ENCODE measurements around the gene VWA3A.

VWA3A gene

DNA sequence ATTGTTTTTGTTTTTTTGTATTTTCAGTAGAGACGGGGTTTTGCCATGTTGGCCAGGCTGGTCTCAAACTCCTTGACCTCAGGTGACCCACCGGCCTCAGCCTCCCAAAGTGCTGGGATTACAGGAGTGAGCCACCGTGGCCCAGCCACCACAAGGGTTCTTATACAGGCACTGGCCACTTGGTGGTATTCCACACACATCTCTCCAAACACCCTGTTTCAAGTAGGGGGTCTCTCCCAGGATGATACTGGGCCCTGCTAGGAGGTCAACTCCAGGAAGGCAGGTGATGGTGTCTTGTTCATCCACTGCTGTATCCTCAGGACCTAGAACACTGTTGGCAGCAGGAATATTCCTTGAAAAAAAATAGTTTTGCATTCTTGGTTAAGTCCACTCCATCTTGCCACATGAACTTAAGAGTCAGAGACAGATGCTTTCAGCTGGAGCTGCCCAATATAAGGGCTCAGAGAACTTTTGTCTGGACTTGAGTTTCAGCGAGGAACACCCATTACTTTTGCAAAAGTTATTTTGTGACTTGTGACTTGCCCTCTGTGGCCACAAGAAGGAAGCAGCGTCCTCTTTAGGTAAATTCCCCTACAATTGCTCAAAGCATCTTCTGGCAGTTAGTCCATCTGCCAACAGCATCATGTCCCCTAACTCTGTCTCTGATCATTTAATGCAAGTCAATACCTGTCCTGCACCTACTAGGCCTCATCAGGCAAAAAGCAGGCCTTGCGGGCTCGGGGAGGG, 106.4 kb downstream of the VWA3A start:
- Histone ChIP-seq H3K27ac (ENCODE audit: low read depth, low read length) (no peak overlapping the region), H3K4me3 (ENCODE audit: low read length) (no peak overlapping the region), H3F3A (ENCODE audit: control insufficient read depth, insufficient read depth) (peaks cover 10% of the 10 kb centered on the region; the same call in 1 of the 2 replicates), H4K20me1 (ENCODE audit: control insufficient read depth, insufficient read depth, low read depth, low read length) (no peaks in the 10 kb centered on the region), H3K36me3 (ENCODE audit: control insufficient read depth, low read length) (no peaks in the 10 kb centered on the region), H3K9me2 (replicated peaks; ENCODE audit: control insufficient read depth, low read length) (no peaks in the 10 kb centered on the region), H3K4me2 (ENCODE audit: low read length) (0 out of 2 replicates have a peak overlapping the region, but pooled peaks have one; percentile 5), H3K9me3 (ENCODE audit: control insufficient read depth, insufficient read depth, low read length) (no peaks in the 10 kb centered on the region), H3K27me3 (ENCODE audit: control insufficient read depth, low read length) (no peaks in the 10 kb centered on the region), H3K4me1 (ENCODE audit: control insufficient read depth, low read length) (peaks cover 34% of the 10 kb centered on the region), H3K79me2 (ENCODE audit: control insufficient read depth, low read length) (no peaks in the 10 kb centered on the region)
- TF ChIP-seq, protein P1, sequence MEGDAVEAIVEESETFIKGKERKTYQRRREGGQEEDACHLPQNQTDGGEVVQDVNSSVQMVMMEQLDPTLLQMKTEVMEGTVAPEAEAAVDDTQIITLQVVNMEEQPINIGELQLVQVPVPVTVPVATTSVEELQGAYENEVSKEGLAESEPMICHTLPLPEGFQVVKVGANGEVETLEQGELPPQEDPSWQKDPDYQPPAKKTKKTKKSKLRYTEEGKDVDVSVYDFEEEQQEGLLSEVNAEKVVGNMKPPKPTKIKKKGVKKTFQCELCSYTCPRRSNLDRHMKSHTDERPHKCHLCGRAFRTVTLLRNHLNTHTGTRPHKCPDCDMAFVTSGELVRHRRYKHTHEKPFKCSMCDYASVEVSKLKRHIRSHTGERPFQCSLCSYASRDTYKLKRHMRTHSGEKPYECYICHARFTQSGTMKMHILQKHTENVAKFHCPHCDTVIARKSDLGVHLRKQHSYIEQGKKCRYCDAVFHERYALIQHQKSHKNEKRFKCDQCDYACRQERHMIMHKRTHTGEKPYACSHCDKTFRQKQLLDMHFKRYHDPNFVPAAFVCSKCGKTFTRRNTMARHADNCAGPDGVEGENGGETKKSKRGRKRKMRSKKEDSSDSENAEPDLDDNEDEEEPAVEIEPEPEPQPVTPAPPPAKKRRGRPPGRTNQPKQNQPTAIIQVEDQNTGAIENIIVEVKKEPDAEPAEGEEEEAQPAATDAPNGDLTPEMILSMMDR (IDR thresholded peaks at IDR 0.05; ENCODE audit: low read depth, low read length, poor library complexity, severe bottlenecking): peak; percentile 8
- no peak for TF ChIP-seq EZH2phosphoT487 (IDR thresholded peaks at IDR 0.05; ENCODE audit: borderline replicate concordance, low read length)

DNA sequence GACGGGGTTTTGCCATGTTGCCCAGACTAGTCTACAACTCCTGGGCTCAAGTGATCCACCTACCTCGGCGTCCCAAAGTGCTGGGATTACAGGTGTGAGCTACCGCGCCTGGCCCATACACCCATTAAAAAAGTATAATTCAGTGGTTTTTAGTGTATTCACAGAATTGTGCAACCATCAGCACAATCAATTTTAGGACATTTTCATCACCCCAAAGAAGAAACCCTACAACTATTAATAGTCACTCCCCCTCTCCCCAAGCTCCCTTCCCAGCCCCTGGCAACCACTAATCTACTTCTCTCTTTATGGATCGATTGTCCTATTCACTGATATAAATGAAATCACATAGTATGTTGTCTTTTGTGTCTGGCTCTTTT, 109.9 kb downstream of the VWA3A start:
- Histone ChIP-seq H3F3A (ENCODE audit: control insufficient read depth, insufficient read depth) (peaks cover 16% of the 10 kb centered on the region), H3K36me3 (ENCODE audit: control insufficient read depth, low read length) (peaks cover 4% of the 10 kb centered on the region; the same call in 1 of the 2 replicates), H3K9me3 (ENCODE audit: control insufficient read depth, insufficient read depth, low read length) (no peaks in the 10 kb centered on the region), H3K4me1 (ENCODE audit: control insufficient read depth, low read length) (peaks cover 28% of the 10 kb centered on the region), H3K9me2 (replicated peaks; ENCODE audit: control insufficient read depth, low read length) (no peaks in the 10 kb centered on the region), H3K27me3 (ENCODE audit: control insufficient read depth, low read length) (no peaks in the 10 kb centered on the region), H3K27ac (ENCODE audit: low read depth, low read length) (no peak overlapping the region), H3K4me3 (ENCODE audit: low read length) (no peak overlapping the region), H4K20me1 (ENCODE audit: control insufficient read depth, insufficient read depth, low read depth, low read length) (no peaks in the 10 kb centered on the region), H3K4me2 (ENCODE audit: low read length) (no peak overlapping the region), H3K79me2 (ENCODE audit: control insufficient read depth, low read length) (peaks cover 10% of the 10 kb centered on the region)
- TF ChIP-seq, protein P1 (IDR thresholded peaks at IDR 0.05; ENCODE audit: low read depth, low read length, poor library complexity, severe bottlenecking): no peak
- no peak for TF ChIP-seq EZH2phosphoT487 (IDR thresholded peaks at IDR 0.05; ENCODE audit: borderline replicate concordance, low read length)

DNA sequence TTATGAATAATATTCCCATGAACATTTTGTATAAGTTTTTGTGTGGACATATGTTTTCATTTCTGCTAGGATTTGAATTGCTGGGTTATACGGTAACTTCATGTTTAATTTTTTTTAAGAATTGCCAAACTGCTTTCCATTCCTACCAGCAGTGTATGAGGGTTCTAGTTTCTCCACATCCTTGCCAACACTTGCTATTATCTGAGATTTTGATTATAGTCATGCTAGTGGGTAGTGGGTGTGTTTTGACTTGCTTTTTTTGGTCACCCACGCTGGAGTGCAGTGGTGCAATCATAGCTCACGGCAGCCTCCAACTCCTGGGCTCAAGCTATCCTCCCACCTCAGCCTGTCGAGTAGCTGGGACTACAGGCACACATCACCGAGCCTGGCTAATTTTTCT, 110.8 kb downstream of the VWA3A start:
- no peak overlapping the region for H3K4me2 ChIP-seq (ENCODE audit: low read length)
- H3K27ac ChIP-seq (ENCODE audit: low read depth, low read length): no peak overlapping the region
- no peaks in the 10 kb centered on the region for H3K27me3 ChIP-seq (ENCODE audit: control insufficient read depth, low read length)
- H3F3A ChIP-seq (ENCODE audit: control insufficient read depth, insufficient read depth): peaks cover 14% of the 10 kb centered on the region
- H3K9me2 ChIP-seq (replicated peaks; ENCODE audit: control insufficient read depth, low read length): no peaks in the 10 kb centered on the region
- H3K9me3 ChIP-seq (ENCODE audit: control insufficient read depth, insufficient read depth, low read length): no peaks in the 10 kb centered on the region
- peaks cover 4% of the 10 kb centered on the region; the same call in 1 of the 2 replicates for H3K36me3 ChIP-seq (ENCODE audit: control insufficient read depth, low read length)
- H3K4me3 ChIP-seq (ENCODE audit: low read length): no peak overlapping the region
- TF ChIP-seq, protein P1 (IDR thresholded peaks at IDR 0.05; ENCODE audit: low read depth, low read length, poor library complexity, severe bottlenecking): no peak
- no peak for TF ChIP-seq EZH2phosphoT487 (IDR thresholded peaks at IDR 0.05; ENCODE audit: borderline replicate concordance, low read length)
- peaks cover 18% of the 10 kb centered on the region for H3K79me2 ChIP-seq (ENCODE audit: control insufficient read depth, low read length)
- peaks cover 36% of the 10 kb centered on the region for H3K4me1 ChIP-seq (ENCODE audit: control insufficient read depth, low read length)
- peaks cover 4% of the 10 kb centered on the region; the same call in 1 of the 2 replicates for H4K20me1 ChIP-seq (ENCODE audit: control insufficient read depth, insufficient read depth, low read depth, low read length)

All from DOHH2 (cell line).